Testis (tissue), 3 donors: ENCODE data around the gene CASP14. TPM values are rescaled to one million over a fixed set of nuclear protein-coding genes. Genes with fewer than 3 reads are reported as not detected.

Experiments used
- DNase-seq: peaks from one replicate; pipeline ENCODE4 v3.0.0-alpha.2; 2019
- H3K27ac ChIP-seq, 2 donors: fragments of 200-600 bp; sonication (generic); one replicate each; pipeline ENCODE4 v1.5.1; 2019
- H3K27me3 ChIP-seq: fragments of 200-600 bp; sonication (generic); one replicate; pipeline ENCODE4 v1.5.1; 2019
- H3K36me3 ChIP-seq: fragments of 200-600 bp; sonication (generic); one replicate; pipeline ENCODE4 v1.5.1; 2017; ENCODE audit warnings: low read depth; ENCODE audit errors: missing control alignments
- H3K4me1 ChIP-seq: fragments of 200-600 bp; sonication (generic); one replicate; pipeline ENCODE4 v1.5.1; 2019
- H3K4me3 ChIP-seq, 2 donors: fragments of 200-600 bp; sonication (generic); one replicate each; pipeline ENCODE4 v1.5.1; 2017 to 2019
- H3K9me3 ChIP-seq: fragments of 200-600 bp; sonication (generic); one replicate; pipeline ENCODE4 v1.5.1; 2017
- POLR2A ChIP-seq: fragments of 450-650 bp; IDR thresholded peaks from one replicate; pipeline ENCODE4 v1.6.1; 2017; ENCODE audit warnings: antibody characterized with exemption, mild to moderate bottlenecking, moderate library complexity
- WGBS, 2 donors: methylation state at CpG; one replicate each; pipeline ENCODE4 v1.1.5; 2018; 5-methylcytosine and 5-hydroxymethylcytosine counted together
- intact Hi-C: fragments of 100-400 bp; cut with DNase I; formaldehyde crosslinking; loops from one replicate; pipeline ENCODE4 v1.15.1; 2023; ENCODE audit warnings: low total_unique reads
- polyA plus RNA-seq: library from polyadenylated mRNA; stranded (reverse); fragments of 350-450 nt; fragmentation: Illumina TruSeq; extraction: RNeasy Lipid Tissue Mini Kit (QIAGEN cat#74804); gene quantifications from one replicate; pipeline ENCODE4 v1.2.3, GENCODE V29; 2014; ENCODE audit warnings: low read depth, low replicate concordance; ENCODE audit not compliant: insufficient read depth
- total RNA-seq, 2 donors: library from RNA; depleted of rRNA; stranded (reverse); fragments of >200 nt; gene quantifications; one replicate each; pipeline ENCODE4 v1.2.3, GENCODE V29; 2016
- TF ChIP-seq, protein P1 (sequence below), 3 experiments: fragments of 450-650 bp in 2 of 3; fragments of 200-600 bp in 1 of 3; sonication (generic) in 1 of 3; IDR thresholded peaks; one replicate each; pipeline ENCODE4 v1.5.1; 2016 to 2019; ENCODE audit warnings: antibody characterized with exemption in 3 of 3, mild to moderate bottlenecking in 2 of 3, moderate library complexity in 1 of 3

Gene CASP14
- total and polyA plus RNA-seq, 3 donors from 2014 or later = 0.12 to 0.21 (median 0.16) TPM

DNA sequence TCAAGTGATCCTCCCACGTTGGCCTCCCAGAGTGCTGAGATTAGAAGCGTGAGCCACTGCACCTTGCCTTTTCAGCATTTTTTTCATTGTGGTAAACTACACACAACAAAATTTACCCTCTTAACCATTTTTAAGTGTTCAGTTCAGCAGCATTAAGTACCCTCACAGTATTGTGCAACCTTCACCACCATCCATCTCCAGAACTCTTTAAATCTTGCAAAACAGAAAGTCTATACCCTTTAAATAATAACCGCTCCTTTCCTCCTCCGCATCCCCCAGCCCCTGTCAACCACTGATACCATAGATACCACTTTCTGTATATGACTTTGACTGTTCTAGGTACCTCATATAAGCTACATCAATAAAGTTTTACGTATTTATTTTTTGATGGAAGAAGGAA lies 20.8 kb upstream of the CASP14 start:
- WGBS, 2 donors = 73 to 90% methylated on average over 4 to 5 of the region's 5 CpGs
- Histone ChIP-seq H3K9me3 (no peaks in the 10 kb centered on the region), H3K4me3 (no peak overlapping the region), H3K36me3 (no peaks in the 10 kb centered on the region), H3K4me1 (no peaks in the 10 kb centered on the region), H3K27ac (no peak overlapping the region), H3K27me3 (no peaks in the 10 kb centered on the region)
- no peak for TF ChIP-seq POLR2A
- TF ChIP-seq, protein P1, sequence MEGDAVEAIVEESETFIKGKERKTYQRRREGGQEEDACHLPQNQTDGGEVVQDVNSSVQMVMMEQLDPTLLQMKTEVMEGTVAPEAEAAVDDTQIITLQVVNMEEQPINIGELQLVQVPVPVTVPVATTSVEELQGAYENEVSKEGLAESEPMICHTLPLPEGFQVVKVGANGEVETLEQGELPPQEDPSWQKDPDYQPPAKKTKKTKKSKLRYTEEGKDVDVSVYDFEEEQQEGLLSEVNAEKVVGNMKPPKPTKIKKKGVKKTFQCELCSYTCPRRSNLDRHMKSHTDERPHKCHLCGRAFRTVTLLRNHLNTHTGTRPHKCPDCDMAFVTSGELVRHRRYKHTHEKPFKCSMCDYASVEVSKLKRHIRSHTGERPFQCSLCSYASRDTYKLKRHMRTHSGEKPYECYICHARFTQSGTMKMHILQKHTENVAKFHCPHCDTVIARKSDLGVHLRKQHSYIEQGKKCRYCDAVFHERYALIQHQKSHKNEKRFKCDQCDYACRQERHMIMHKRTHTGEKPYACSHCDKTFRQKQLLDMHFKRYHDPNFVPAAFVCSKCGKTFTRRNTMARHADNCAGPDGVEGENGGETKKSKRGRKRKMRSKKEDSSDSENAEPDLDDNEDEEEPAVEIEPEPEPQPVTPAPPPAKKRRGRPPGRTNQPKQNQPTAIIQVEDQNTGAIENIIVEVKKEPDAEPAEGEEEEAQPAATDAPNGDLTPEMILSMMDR (IDR thresholded peaks at IDR 0.05) = no peak
- DNase-seq = no peak
- intact Hi-C loops = no loop called here

DNA sequence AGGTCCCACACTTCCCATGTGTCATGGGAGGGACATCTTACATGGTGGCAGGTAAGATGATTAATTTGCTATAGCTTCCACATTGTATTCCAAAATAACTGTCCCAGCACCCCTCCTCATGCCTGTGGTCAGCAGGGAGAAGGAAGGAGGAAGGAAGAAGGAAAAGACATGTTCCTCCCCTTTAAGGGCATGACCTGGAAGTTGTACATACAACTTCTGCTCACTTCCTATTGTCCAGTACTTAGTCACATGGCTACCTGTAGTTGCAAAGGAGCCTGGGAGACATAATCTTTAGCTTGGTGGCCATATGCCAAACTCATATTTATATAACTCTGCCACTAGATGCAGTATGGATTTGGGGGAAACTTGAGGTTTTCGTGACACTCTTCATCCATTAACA lies 17.6 kb upstream of the CASP14 start:
- intact Hi-C loops = no loop called here
- 69 to 81% methylated on average over 1 of the region's 1 CpG for WGBS, 2 donors
- Histone ChIP-seq H3K27me3 (no peaks in the 10 kb centered on the region), H3K4me3 (no peak overlapping the region), H3K36me3 (no peaks in the 10 kb centered on the region), H3K27ac (no peak overlapping the region), H3K9me3 (no peaks in the 10 kb centered on the region), H3K4me1 (no peaks in the 10 kb centered on the region)
- no peak for TF ChIP-seq POLR2A
- TF ChIP-seq, protein P1 (IDR thresholded peaks at IDR 0.05) = no peak
- no peak for DNase-seq

DNA sequence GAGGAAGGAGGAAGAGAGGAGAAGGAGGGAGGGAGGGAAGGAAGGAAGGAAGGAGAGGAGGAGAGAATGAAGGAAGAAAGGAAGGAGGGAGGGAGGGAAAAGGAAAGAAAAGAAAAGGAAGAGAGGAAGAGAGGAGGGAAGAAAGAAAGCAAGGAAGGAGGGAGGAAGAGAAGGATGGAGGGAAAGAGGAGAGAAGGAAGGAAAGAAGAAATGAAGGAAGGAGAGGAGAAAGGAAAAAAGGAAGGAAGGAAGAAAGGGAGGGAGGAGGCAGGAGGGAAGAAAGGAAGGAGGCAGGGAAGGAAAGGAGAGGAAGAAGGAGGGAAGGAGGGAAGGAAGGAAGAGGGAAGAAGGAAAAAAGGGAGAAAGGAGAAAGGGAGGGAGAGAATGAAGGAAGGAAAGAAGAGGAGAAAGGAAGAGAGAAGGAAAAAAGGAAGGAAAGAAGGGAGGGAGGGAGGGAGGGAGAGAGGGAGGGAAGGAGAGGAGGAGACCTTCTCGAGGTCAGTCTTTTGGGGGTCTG lies 13.4 kb upstream of the CASP14 start:
- Histone ChIP-seq H3K9me3 (no peaks in the 10 kb centered on the region), H3K27ac (no peak overlapping the region), H3K4me1 (no peaks in the 10 kb centered on the region), H3K36me3 (no peaks in the 10 kb centered on the region), H3K27me3 (no peaks in the 10 kb centered on the region), H3K4me3 (no peak overlapping the region)
- DNase-seq = no peak
- TF ChIP-seq POLR2A = no peak
- TF ChIP-seq, protein P1 (IDR thresholded peaks at IDR 0.05) = no peak
- 56 to 63% methylated on average over 1 of the region's 1 CpG for WGBS, 2 donors
- intact Hi-C loops = no loop called here

DNA sequence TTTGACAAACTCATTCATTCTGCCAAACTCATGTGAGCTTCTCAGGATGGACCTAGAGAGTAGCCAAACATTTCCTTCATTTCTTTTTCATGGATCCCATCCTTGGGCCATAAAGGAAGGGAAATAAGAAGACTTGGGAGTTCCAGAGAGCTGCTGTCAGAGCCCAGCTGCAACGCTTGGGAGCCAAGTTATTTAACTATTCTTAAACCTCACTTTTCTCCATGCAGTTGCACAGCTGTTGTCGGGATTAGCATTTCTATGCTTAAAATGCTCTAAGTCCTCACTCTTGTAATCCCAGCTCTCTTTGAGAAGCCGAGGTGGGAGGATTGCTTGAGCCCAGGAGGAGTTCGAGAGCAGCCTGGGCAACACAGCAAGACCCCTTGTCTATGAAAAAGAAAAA lies 11.7 kb upstream of the CASP14 start:
- intact Hi-C loops = no loop called here
- TF ChIP-seq, protein P1 (IDR thresholded peaks at IDR 0.05) = no peak
- TF ChIP-seq POLR2A = no peak
- Histone ChIP-seq H3K4me3 (no peak overlapping the region), H3K9me3 (no peaks in the 10 kb centered on the region), H3K27me3 (no peaks in the 10 kb centered on the region), H3K36me3 (no peaks in the 10 kb centered on the region), H3K4me1 (no peaks in the 10 kb centered on the region), H3K27ac (no peak overlapping the region)
- no peak for DNase-seq
- whole genome bisulfite sequencing, 2 donors = 69 to 71% methylated on average over 4 of the region's 4 CpGs

DNA sequence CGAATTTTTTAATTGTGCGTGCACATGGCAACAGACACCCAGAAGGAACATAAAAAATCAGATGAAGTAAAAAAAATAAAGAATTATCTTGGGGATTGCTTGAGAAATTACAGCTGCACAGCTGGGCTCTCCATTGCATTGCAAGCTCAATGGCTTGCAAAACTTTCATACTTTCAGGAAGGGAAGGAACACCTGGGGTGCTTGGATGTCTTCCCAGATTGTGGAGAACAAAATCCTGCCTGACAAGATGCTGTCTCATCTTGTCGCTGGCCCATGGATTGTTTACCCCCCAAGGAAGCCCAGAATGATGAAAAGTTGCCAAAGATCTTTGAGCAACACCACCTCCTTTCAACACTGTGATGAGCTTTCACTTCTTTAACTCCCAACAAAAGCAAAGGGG lies 11.0 kb upstream of the CASP14 start:
- no peaks in the 10 kb centered on the region for H3K36me3 ChIP-seq
- H3K27me3 ChIP-seq = no peaks in the 10 kb centered on the region
- TF ChIP-seq, protein P1 (IDR thresholded peaks at IDR 0.05) = no peak
- no peak for TF ChIP-seq POLR2A
- intact Hi-C loops = no loop called here
- no peaks in the 10 kb centered on the region for H3K9me3 ChIP-seq
- H3K4me1 ChIP-seq = no peaks in the 10 kb centered on the region
- H3K4me3 ChIP-seq = no peak overlapping the region
- no peak for DNase-seq
- WGBS, 2 donors = 72 to 76% methylated on average over 3 of the region's 3 CpGs
- no peak overlapping the region for H3K27ac ChIP-seq
